H1 (cell line): ENCODE results near the gene UBE2E1. TPM values are rescaled to one million over a fixed set of nuclear protein-coding genes. Genes with fewer than 3 reads are reported as not detected.

Source experiments
- ASH2L ChIP-seq: fragments of 200-600, 300-600 bp; sonication (generic); IDR thresholded peaks from one replicate; pipeline ENCODE4 v1.7.1; 2017; ENCODE audit warnings: low read length
- ATF3 ChIP-seq: IDR thresholded peaks from 2 replicates; pipeline ENCODE4 v1.6.1; 2011; ENCODE audit warnings: low read depth, mild to moderate bottlenecking, low read length; ENCODE audit not compliant: insufficient read depth
- BACH1 ChIP-seq: IDR thresholded peaks from 2 replicates; pipeline ENCODE4 v1.6.1; 2012; ENCODE audit warnings: low read length, improper control_type of control experiment
- CBX5 ChIP-seq: fragments of 300-800, 300-1000 bp; sonication (generic); IDR thresholded peaks from 2 replicates; pipeline ENCODE4 v1.7.1; 2016; ENCODE audit warnings: antibody characterized with exemption, low read length, low read depth
- CHD1 ChIP-seq: IDR thresholded peaks from 2 replicates; pipeline ENCODE4 v1.6.1; 2012; ENCODE audit warnings: low read depth, low read length, improper control_type of control experiment
- CREB1 ChIP-seq: IDR thresholded peaks from 2 replicates; pipeline ENCODE4 v1.6.1; 2012; ENCODE audit warnings: inconsistent platforms
- CTBP2 ChIP-seq: IDR thresholded peaks from 2 replicates; pipeline ENCODE4 v1.7.0; 2011; ENCODE audit warnings: borderline replicate concordance, mild to moderate bottlenecking, moderate library complexity, mixed read lengths, low read length; ENCODE audit not compliant: insufficient read depth, insufficient read length
- EZH2 ChIP-seq: fragments of 200-600 bp; sonication (generic); IDR thresholded peaks from 2 replicates; pipeline ENCODE4 v1.7.1; 2012; ENCODE audit warnings: low read depth, mild to moderate bottlenecking, moderate library complexity, low read length, inconsistent platforms; ENCODE audit not compliant: severe bottlenecking
- GTF2F1 ChIP-seq: IDR thresholded peaks from 2 replicates; pipeline ENCODE4 v1.6.1; 2012; ENCODE audit warnings: low read depth, low read length, improper control_type of control experiment, borderline replicate concordance
- HDAC2 ChIP-seq, 2 experiments: fragments of 300-600 bp in 1 of 2; sonication (generic) in 1 of 2; IDR thresholded peaks; 2 replicates each; pipeline ENCODE4 v1.6.1; 2011 to 2012; ENCODE audit warnings: low read depth in 2 of 2, low read length in 2 of 2, mild to moderate bottlenecking in 2 of 2, moderate library complexity in 2 of 2, borderline replicate concordance in 1 of 2, inconsistent platforms in 1 of 2
- JUN ChIP-seq: IDR thresholded peaks from 2 replicates; pipeline ENCODE4 v1.6.1; 2011; ENCODE audit warnings: low read depth, mild to moderate bottlenecking, improper control_type of control experiment, low read length
- RFX5 ChIP-seq: IDR thresholded peaks from 2 replicates; pipeline ENCODE4 v1.6.1; 2011; ENCODE audit warnings: low read depth, low read length, improper control_type of control experiment, borderline replicate concordance
- RXRA ChIP-seq: IDR thresholded peaks from 2 replicates; pipeline ENCODE4 v1.6.1; 2011; ENCODE audit warnings: low read depth, mild to moderate bottlenecking, low read length, moderate library complexity; ENCODE audit not compliant: insufficient read depth
- SAP30 ChIP-seq: fragments of 300-600 bp; sonication (generic); IDR thresholded peaks from 2 replicates; pipeline ENCODE4 v1.7.1; 2012; ENCODE audit warnings: low read length, moderate library complexity, mild to moderate bottlenecking, inconsistent platforms; ENCODE audit not compliant: insufficient read depth, insufficient replicate concordance
- TEAD4 ChIP-seq: IDR thresholded peaks from 2 replicates; pipeline ENCODE4 v1.6.1; 2012; ENCODE audit warnings: low read depth, low read length, inconsistent platforms, mixed read lengths
- ZNF274 ChIP-seq: IDR thresholded peaks from 2 replicates; pipeline ENCODE4 v1.7.0; 2012; ENCODE audit warnings: low read length, borderline replicate concordance; ENCODE audit errors: extremely low read depth
- polyA plus RNA-seq, 7 experiments: library from polyadenylated mRNA; depleted of rRNA in 3 of 7; stranded (reverse) in 5 of 7; unstranded in 2 of 7; fragments of >200 nt in 5 of 7; fragments of 200-250 nt in 2 of 7; gene quantifications; 1 replicate in 5 of 7; 2 replicates in 1 of 7; 4 replicates in 1 of 7; pipeline versions ENCODE4 v1.2.1 to v1.2.3, GENCODE V29; 2011 to 2013; ENCODE audit warnings: missing spikeins in 2 of 7, mixed read lengths in 2 of 7
- total RNA-seq: library from RNA; stranded (reverse); fragmentation: NEBNext Ultra II Directional; extraction: Animal tissue kit (Norgen Biotek cat#: 25700); gene quantifications from 2 replicates; pipeline ENCODE4 v1.2.1, GENCODE V29; 2021
- TF ChIP-seq, protein P1 (sequence below): IDR thresholded peaks from 2 replicates; pipeline ENCODE4 v1.6.1; 2011; ENCODE audit warnings: low read length, improper control_type of control experiment

The UBE2E1 gene
- total and polyA plus RNA-seq, 2 of the 8 experiments (the other 6 are each of a cell fraction or from before 2014, with no cell fraction given) = 109 to 141 TPM

DNA sequence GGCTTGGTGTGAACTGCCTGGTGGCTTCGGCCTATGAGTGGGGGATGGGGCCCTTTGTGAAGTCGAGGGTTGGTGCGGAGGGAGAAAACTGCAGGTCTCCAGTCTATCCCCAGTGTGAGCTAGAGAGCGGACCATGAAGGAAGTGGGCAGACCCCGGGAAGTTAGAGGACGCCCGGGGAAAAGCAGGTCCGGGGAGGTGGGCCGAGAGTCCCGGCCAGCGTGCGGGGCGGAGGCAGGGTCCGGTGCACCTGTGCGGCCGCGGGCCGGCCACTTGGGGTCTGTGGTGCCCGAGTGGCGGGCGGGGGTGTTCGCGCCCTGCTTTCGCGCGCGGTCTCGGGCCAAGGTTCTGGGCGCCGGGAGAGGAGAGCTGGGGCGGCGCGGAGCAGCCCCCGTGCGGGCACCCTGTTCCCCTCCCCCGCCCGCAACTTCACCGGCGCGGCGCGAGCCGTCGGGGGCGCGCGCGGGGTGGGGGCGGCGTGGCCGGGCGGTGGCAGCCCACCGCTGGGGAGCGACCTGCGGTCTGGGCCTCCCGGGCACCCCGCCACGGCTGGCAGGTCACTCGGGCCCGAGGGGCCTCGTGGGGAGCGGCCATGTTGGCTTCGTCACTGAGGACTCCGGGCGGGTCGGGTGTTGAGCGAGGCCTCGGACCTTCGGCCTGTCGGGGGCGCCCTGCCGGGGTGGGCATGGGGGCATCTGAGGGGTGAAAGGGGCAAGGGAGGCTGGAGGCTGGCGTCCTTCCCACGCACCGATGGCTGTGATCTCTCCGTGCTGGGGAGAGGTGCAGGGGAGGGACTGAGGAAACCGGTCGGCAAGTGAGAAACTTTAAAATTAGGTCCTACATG, 4.8 kb downstream of the UBE2E1 start (continued):
- TF ChIP-seq, protein P1, sequence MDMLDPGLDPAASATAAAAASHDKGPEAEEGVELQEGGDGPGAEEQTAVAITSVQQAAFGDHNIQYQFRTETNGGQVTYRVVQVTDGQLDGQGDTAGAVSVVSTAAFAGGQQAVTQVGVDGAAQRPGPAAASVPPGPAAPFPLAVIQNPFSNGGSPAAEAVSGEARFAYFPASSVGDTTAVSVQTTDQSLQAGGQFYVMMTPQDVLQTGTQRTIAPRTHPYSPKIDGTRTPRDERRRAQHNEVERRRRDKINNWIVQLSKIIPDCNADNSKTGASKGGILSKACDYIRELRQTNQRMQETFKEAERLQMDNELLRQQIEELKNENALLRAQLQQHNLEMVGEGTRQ = no peak
- TF ChIP-seq RFX5 (no peak), TEAD4 (no peak), JUN (no peak), BACH1 (peak; percentile 76), GTF2F1 (no peak), CREB1 (peak; percentile 50; the same call in 1 of the 2 replicates), ASH2L (peak; percentile 94), RXRA (no peak), CBX5 (no peak), CTBP2 (no peak), CHD1 (no peak), ATF3 (no peak), EZH2 (no peak), HDAC2 (IDR thresholded peaks at IDR 0.05; ENCODE audit: borderline replicate concordance in 1 of 2, low read depth in 2 of 2, low read length in 2 of 2) (peak in 1 of 2 experiments; percentile 87; a peak in 1 of 4 replicates), SAP30 (no peak), ZNF274 (no peak)
